HEK293T (cell line): ENCODE results near the gene NOC2L.
"Not testable (repeated sequence)": the region's sequence is repeated elsewhere in the genome, so short reads cannot be mapped to it uniquely, and the experiment has no call there.

ENCODE experiments used
- PKNOX1 ChIP-seq: fragments of 450-650 bp; IDR thresholded peaks from 2 replicates; pipeline ENCODE4 v1.6.1; 2016
- TARDBP ChIP-seq: fragments of 450-650 bp; IDR thresholded peaks from 2 replicates; pipeline ENCODE4 v1.6.1; 2016

- not testable (repeated sequence) for TF ChIP-seq TARDBP, PKNOX1
Observed at GRCh38 chr1:946811-947210, 12.2 kb downstream of the NOC2L start.
